ENCODE measurements around the gene BCOR. TPM values are rescaled to one million over a fixed set of nuclear protein-coding genes. Genes with fewer than 3 reads are reported as not detected.

Gene BCOR
- total RNA-seq, 1 experiment from 2014 or later = 35.1 TPM

DNA sequence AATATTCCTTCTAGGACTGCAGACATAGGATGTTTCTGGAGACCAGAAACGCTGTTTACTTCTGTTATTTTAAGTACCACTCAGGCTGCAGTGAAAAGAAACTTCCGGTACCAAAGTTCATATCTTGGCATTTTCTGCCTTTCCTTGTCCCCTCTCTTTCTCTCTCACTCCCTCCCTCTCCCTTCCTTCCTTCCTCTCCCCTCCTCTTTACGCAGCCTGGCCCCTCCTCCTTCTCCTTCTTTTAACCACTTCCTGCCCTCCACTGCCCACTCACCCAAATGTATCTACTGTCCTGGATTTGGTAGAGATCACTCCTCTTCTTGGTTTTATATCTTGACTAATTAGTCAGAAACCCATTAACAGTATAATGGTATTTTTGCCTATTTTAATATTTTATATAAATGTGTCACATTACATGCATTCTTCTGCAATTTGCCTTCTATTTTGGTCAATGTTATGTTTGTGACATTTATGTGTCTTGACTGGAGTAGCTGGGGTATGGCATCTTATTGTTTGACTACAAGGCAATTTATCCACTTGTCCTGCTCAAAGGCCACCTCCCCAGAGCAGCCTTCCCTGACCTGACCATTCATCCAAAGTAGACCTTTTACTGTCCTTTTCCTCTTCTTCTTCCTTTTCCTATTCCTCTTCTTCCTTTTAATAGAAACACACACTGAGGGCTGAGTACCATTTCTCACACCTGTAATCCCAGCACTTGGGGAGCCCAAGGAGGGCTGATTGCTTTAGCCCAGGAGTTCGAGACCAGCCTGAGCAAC, 56.9 kb downstream of the BCOR start:
- Histone ChIP-seq H2AFZ (ENCODE audit: low read depth, low read length, poor library complexity, severe bottlenecking) (no peak overlapping the region), H3K4me1 (ENCODE audit: control insufficient read depth in 1 of 2, insufficient read depth in 2 of 2, low read length in 2 of 2) (peaks cover 0 to 5% of the 10 kb centered on the region in 2 experiments; a peak in 1 of 4 replicates), H3K27me3 (ENCODE audit: insufficient read depth, low read length) (no peaks in the 10 kb centered on the region), H3K9me2 (ENCODE audit: insufficient read depth) (no peaks in the 10 kb centered on the region), H4K20me1 (ENCODE audit: insufficient read depth) (no peaks in the 10 kb centered on the region), H3K4me2 (ENCODE audit: low read length) (no peak overlapping the region), H3K9me3 (ENCODE audit: control insufficient read depth in 1 of 2, insufficient read depth in 1 of 2, low read depth in 1 of 2, low read length in 2 of 2) (no peaks in the 10 kb centered on the region), H3K79me2 (ENCODE audit: insufficient read depth, low read length) (no peaks in the 10 kb centered on the region), H3K36me3 (ENCODE audit: control insufficient read depth in 1 of 2, insufficient read depth in 2 of 2, low read length in 2 of 2) (no peaks in the 10 kb centered on the region), H3K9ac (ENCODE audit: low read length) (no peak overlapping the region), H3K27ac (ENCODE audit: low read depth, low read length) (no peak overlapping the region), H3K4me3 (replicated peaks in 1 of 2; ENCODE audit: low read depth in 1 of 2, low read length in 2 of 2) (no peak overlapping the region)
- ATAC-seq (no peak), DNase-seq (ENCODE audit: low read depth, low spot score) (no peak)
- BruUV-seq (replicated peaks) = no TSS peak
- ChIA-PET CTCF (no interaction called here), RAD21 (ENCODE audit: low non-redundant PET in 1 of 2, low total read pairs in 2 of 2, uncharacterized antibody in 2 of 2, unreplicated experiment in 2 of 2) (no interaction called here), POLR2A (no interaction called here)
- TF ChIP-seq POLR2AphosphoS5 (IDR thresholded peaks at IDR 0.05; ENCODE audit: low read depth, low read length) = no peak
- no peak for TF ChIP-seq SP1 (IDR thresholded peaks at IDR 0.05; ENCODE audit: low read depth)
- no peak for TF ChIP-seq EZH2 (IDR thresholded peaks at IDR 0.05)
- no peak for TF ChIP-seq YY1 (IDR thresholded peaks at IDR 0.05; ENCODE audit: extremely low read depth, insufficient replicate concordance, low read depth, low read length)
- TF ChIP-seq SRF (IDR thresholded peaks at IDR 0.05; ENCODE audit: low read depth) = no peak
- no peak for TF ChIP-seq CBX3 (IDR thresholded peaks at IDR 0.05; ENCODE audit: low read depth)
- TF ChIP-seq POLR2A (IDR thresholded peaks at IDR 0.05; ENCODE audit: borderline replicate concordance, extremely low read depth, insufficient read depth, insufficient read length) = no peak
- no peak for TF ChIP-seq FOSL1 (IDR thresholded peaks at IDR 0.05; ENCODE audit: low read depth)
- TF ChIP-seq ZFX (IDR thresholded peaks at IDR 0.05) = no peak
- no peak for TF ChIP-seq ELF1 (IDR thresholded peaks at IDR 0.05; ENCODE audit: borderline replicate concordance, low read depth)
- no peak for TF ChIP-seq ZNF274 (IDR thresholded peaks at IDR 0.05; ENCODE audit: low read depth, low read length)
- TF ChIP-seq REST (IDR thresholded peaks at IDR 0.05; ENCODE audit: low read depth) = no peak
- no peak for TF ChIP-seq EGR1 (IDR thresholded peaks at IDR 0.05; ENCODE audit: low read depth)
- TF ChIP-seq TCF7L2 (IDR thresholded peaks at IDR 0.05; ENCODE audit: borderline replicate concordance, extremely low read depth, insufficient read depth, insufficient read length) = no peak
- no peak for TF ChIP-seq RAD21 (IDR thresholded peaks at IDR 0.05; ENCODE audit: low read depth)
- TF ChIP-seq CTCF (IDR thresholded peaks at IDR 0.05 in 2 of 3, conservative IDR thresholded peaks at IDR 0.05 in 1 of 3; ENCODE audit: borderline replicate concordance in 1 of 3, insufficient read depth in 1 of 3, low read depth in 2 of 3, low read length in 2 of 3) = no peak
- TF ChIP-seq CEBPB (IDR thresholded peaks at IDR 0.05; ENCODE audit: low read depth) = no peak
- intact Hi-C loops (cut with micrococcal nuclease) = no loop called here
